CD4-positive, alpha-beta T cell treated with Interleukin-17A for 4 hours (primary cell): ENCODE results near the gene UPK3A.
"Not testable (repeated sequence)": the region's sequence is repeated elsewhere in the genome, so short reads cannot be mapped to it uniquely, and the experiment has no call there.

ENCODE experiments used
- DNase-seq: peaks from one replicate; pipeline ENCODE4 v3.0.0-alpha.2; 2020; ENCODE audit warnings: mixed read lengths

Gene UPK3A

GRCh38 chr22:45310331-45310976 lies 25.7 kb downstream of the UPK3A start:
- peak; percentile 28 for DNase-seq

GRCh38 chr22:45310977-45311531 lies 26.3 kb downstream of the UPK3A start:
- DNase-seq, result no peak

- DNase-seq, result no peak
These were observed 27.7 kb downstream of the UPK3A start for GRCh38 chr22:45312415-45312814.

- no peak for DNase-seq
These were observed 28.1 kb downstream of the UPK3A start for GRCh38 chr22:45312856-45313255.

- DNase-seq, result no peak
These were observed 29.4 kb downstream of the UPK3A start for GRCh38 chr22:45314054-45314721.

- DNase-seq, result no peak
These were observed 30.0 kb downstream of the UPK3A start for GRCh38 chr22:45314786-45315185.

- DNase-seq, result no peak
These were observed 32.2 kb downstream of the UPK3A start for GRCh38 chr22:45316796-45317526.

GRCh38 chr22:45317551-45318167 lies 32.9 kb downstream of the UPK3A start:
- DNase-seq, result peak; percentile 45

GRCh38 chr22:45318168-45318557 lies 33.4 kb downstream of the UPK3A start:
- peak; percentile 92 for DNase-seq

GRCh38 chr22:45318558-45319323 lies 34.0 kb downstream of the UPK3A start:
- DNase-seq, result peak; percentile 52

- no peak for DNase-seq
These were observed 34.6 kb downstream of the UPK3A start for GRCh38 chr22:45319324-45319685.

- no peak for DNase-seq
These were observed 35.7 kb downstream of the UPK3A start for GRCh38 chr22:45320357-45320976.

GRCh38 chr22:45321827-45322226 lies 37.1 kb downstream of the UPK3A start:
- peak; percentile 27 for DNase-seq

GRCh38 chr22:45322873-45323525 lies 38.2 kb downstream of the UPK3A start:
- peak; percentile 28 for DNase-seq

- no peak for DNase-seq
These were observed 38.9 kb downstream of the UPK3A start for GRCh38 chr22:45323695-45324094.

- no peak for DNase-seq
These were observed 39.6 kb downstream of the UPK3A start for GRCh38 chr22:45324311-45324711.

GRCh38 chr22:45328261-45328660 lies 43.5 kb downstream of the UPK3A start:
- DNase-seq, result not testable (repeated sequence)

- no peak for DNase-seq
These were observed 44.2 kb downstream of the UPK3A start for GRCh38 chr22:45328822-45329529.

- no peak for DNase-seq
These were observed 44.8 kb downstream of the UPK3A start for GRCh38 chr22:45329530-45329936.

GRCh38 chr22:45330548-45330947 lies 45.8 kb downstream of the UPK3A start:
- DNase-seq, result no peak

- DNase-seq, result no peak
These were observed 46.7 kb downstream of the UPK3A start for GRCh38 chr22:45331486-45331885.
